HT-29 (cell line): ENCODE data around the gene ADAMTS2. TPM values are rescaled to one million over a fixed set of nuclear protein-coding genes. Genes with fewer than 3 reads are reported as not detected.

Experiments
- DNase-seq: peaks from one replicate; pipeline ENCODE4 v3.0.0-alpha.2; 2015; ENCODE audit warnings: low spot score
- total RNA-seq: library from RNA; depleted of rRNA; stranded (reverse); fragments of >200 nt; shearing (Covaris generic); gene quantifications from 2 replicates; pipeline ENCODE4 v1.2.3, GENCODE V29; 2014

The ADAMTS2 gene
- total RNA-seq, 1 experiment from 2014 or later: not detected

DNA sequence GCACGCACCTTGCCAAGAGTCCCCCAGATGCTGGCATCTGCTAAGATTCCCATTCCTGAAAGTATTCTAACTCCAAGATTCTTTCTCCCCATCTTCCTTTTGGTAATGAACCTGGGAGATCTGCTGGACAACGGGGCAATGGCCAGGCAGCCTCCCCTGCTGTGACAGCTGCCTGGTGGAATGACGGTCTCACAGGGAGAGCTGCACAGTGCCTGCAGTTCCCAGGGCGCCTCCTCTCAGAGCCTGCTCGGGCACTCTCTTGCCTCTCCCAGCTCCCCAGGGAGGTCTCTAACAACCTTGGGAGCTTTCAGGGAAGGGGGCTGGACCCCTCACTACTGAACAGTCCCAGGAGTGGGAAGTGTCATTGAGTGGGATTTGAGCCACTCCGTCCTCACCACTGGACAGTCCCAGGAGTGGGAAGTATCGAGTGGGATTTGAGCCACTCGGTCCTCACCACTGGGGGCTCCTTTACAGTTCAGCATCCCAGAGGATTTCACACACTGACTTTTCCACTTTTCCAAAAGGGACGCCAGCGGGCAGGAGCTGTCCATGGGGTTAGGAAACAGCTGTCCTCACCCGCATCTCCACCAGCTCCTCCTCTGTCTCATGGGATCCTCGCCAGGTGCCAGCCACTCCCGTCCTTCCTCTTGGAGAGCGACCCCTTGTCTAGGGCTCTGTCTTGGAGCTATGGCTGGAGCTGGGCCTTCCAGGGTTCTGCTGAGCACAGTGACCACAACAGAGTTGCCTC, 65.7 kb downstream of the ADAMTS2 start:
- no peak for DNase-seq

- DNase-seq: no peak
Measured at GRCh38 chr5:179278546-179278945, 66.7 kb downstream of the ADAMTS2 start.

DNA sequence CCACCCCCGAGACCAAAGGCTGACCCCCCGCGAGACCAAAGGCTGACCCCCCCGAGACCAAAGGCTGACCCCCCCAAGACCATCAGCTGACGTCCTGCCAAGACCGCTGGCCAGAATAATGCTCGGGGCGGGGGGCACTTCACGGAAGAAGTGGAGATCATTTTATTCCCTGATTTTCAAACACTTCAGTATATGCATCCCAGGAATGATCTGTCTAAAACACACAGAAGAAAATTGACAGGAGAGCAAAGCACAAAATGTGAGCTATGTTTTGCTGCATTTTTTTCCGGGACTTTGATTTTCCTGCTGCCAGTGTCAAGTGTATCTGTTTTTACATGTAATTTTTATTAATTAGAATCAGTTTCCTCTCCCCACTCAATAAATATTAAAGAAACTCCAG, 67.1 kb downstream of the ADAMTS2 start:
- DNase-seq: no peak

DNA sequence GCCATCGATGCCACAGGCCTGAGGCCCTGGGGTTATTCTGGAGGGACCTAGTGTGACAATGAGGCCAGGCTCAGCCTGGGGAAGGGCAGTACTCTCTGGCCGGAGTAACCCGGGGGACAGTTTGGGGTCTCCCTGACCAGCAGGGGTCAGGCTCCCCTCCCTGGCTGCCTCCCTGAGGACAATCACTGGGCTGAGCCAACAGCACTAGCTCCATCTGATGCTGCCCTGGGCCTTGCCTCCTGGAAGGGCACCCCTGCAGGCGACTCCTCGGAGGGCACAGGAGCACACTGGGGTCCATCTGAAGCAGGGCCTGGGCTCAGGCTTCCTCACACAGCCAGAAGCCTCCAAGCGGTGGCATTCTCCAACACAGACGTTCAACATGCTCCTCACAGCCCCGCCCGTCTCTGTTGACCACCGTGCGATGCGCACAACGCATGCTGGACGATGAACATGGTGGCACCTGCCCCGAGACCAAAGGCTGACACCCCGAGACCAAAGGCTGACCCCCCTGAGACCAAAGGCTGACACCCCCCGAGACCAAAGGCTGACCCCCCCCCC, 68.3 kb downstream of the ADAMTS2 start:
- no peak for DNase-seq

GRCh38 chr5:179275941-179276837, 69.1 kb downstream of the ADAMTS2 start:
- no peak for DNase-seq

- DNase-seq: no peak
Measured at GRCh38 chr5:179275381-179275878, 69.8 kb downstream of the ADAMTS2 start.

DNA sequence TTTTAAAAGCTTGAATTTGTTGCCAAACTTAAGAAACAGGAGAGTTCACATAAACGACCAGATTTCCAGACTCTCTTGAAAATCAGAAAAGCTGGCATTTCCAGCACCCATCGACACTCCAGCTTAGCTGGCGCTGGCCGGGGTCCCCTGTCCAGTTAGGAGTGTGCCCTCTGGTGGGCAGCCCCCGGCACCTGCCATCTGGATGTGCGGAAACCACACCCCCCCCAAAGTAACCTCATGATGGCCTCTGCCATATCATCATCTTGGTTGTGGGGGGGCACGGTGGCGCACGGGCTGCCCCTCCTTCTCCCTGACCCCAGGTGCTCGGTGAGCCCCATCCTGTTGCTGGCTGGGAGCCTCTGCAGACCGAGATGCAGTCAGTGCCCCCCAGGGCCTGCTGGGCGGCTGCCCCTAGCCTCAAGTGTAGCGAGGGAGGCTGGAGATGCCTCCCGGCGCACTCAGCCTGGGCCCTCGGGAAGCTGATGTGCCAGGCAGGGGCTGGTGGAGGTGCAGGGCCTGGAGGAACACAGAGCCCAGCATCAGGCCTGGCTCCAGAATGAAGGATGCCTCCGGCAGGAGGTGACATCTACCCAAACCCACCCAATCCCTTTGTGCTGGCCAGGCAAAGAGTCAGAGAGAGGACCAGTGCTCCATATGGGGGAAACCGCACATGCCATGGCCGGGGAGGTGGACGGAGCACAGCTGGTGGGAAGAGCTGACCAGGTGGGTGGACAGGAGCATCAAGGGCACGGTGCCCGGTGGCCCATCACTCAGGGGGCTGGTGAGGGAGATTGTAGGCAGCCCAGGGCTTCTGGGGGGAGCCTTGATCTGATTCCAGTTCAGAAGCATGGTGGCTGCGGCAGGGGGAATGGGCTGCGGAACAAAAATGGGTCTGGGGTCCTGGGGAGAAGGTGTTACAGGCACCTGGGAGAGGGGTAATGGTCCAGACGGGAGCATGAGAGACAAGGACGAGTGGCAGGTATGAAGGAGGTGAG, 70.6 kb downstream of the ADAMTS2 start:
- DNase-seq: no peak

DNA sequence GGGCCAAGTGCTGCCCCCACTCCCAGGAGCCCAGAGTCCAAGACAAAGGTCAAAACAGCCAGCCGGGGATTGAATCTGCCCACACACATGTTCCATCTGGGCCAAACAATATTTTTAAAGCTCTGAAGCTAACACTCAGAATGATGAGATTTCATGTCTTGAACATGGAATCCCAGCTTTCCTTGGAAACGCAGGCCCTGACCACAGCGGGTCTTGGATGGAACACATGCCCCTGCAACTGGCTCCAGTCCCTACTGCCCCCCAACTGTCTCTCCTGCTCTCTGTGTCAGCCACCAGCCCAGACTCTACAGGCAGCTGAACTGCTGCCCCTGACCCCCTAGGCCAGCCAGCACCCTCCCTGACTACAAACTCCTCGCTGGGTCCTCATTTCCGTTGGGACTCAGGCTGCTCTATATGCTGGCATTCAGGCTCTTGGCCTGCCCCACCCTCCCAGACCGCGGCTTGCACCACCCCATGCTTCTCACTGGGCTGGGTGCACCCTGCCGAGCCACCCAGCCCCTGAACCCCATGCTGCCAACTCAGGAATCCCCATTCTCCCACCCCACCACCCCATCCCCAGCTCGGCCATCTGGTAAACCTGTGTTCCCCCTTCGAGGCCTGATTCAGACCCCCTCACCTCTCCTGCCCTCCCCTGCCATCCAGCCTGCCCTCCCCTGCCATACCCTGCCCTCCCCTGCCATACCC, 71.7 kb downstream of the ADAMTS2 start:
- DNase-seq: no peak

DNA sequence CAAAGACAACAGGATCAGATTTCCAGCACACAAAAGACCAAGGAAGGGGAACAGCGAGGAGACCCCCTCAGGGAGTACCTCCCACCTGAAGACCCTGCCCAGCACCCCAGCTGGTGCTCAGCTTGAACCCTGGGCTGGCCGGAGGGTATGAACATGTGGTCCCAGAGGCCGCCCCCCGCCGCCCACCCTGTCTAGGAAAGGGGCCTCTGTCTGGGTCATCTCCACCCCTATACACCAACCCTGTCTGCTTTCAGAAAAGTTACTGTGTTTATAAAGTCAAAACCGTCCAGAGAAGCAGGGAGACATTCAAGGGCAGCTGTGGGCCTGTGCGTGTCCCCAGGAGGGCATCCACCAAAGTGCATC, 72.2 kb downstream of the ADAMTS2 start:
- no peak for DNase-seq

GRCh38 chr5:179272326-179273072, 72.8 kb downstream of the ADAMTS2 start:
- no peak for DNase-seq

DNA sequence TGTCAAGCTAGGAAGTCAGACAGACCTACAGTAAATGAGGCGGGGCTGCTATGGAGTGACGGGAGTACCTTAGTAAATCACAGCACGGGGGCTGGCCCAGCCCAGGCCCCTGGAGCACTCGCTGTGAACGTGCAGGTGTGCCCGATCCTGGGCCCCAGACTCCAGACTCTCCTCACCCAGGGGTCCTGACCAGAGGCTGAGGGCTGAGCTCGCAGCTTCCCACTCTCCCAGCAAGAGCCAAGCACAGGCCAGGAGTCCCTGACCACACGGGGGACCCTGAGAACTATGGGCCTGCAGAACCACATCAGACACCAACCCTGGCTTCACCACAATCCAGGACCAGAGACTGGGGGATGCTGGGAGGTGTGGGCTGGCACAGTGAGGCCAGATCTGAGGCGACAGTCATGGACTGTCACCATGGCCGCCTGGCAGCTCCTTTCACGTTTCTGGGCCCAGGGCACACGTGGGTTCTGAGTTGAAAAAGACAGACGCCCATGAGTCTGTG, 73.4 kb downstream of the ADAMTS2 start:
- no peak for DNase-seq

DNA sequence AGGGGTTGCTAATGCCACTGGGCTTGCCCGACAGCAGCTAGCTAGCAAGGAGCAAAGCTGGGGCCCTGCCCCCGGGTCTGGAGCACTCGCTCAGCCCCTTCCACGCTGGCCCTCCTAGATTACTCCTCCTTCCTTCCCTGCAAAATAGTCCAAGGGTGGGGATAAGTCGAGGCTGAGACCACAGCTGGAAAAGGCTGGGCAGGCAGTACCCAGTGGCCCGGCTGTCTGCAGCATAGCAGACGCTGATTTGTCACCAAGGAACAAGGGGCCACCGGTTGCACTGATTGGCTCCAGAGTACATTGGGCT, 73.9 kb downstream of the ADAMTS2 start:
- DNase-seq: no peak

- DNase-seq: no peak
Measured at GRCh38 chr5:179270581-179271427, 74.5 kb downstream of the ADAMTS2 start.

GRCh38 chr5:179269781-179270543, 75.3 kb downstream of the ADAMTS2 start:
- no peak for DNase-seq

DNA sequence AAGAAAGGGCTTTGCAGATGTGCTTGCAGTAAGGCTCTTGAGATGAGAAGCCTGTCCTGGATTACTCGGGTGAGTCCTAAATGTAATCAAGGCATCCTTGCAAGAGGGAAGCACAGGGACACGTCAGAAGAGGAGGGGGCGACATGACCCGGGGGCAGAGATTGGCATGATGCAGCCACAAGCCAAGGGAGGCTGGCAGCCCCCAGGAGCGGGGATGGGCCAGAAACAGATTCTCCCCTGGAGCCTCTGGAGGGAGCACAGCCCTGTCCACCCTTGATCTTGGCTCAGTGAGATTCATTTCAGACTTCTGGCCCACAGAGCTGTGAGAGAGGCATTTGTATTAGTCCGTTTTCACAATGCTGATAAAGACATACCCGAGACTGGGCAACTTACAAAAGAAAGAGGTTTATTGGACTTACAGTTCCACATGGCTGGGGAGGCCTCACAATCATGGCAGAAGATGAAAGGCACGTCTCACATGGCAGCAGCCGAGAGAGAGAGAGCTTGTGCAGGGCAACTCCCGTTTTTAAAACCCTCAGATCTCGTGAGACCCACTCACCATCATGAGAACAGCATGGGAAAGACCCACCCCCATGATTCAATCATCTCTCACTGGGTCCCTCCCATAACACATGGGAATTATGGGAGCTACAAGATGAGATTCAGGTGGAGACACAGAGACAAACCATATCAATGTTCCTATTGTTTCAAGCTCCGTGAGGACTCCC, 76.1 kb downstream of the ADAMTS2 start:
- DNase-seq: no peak

- DNase-seq: no peak
Measured at GRCh38 chr5:179268399-179268952, 76.8 kb downstream of the ADAMTS2 start.

DNA sequence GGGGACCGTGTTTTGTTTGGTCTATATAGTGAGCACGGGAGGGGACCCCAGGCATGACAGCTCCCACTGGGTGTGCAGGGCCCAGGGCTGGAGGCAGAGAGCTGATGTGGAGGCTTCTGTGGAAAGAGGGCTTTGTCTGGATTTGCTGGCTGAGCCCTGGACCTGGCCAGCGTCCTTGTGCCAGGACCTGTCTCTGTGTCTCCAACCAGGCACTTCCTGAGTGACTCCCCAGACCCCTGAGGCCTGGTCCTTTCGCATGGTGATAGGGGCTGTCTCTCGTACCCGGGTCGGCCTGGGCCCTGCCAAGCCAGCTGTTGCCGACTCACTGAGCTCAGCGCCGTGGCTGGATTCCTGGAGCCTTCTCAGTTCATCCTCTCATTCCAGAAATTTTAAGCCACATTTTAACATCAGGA, 77.6 kb downstream of the ADAMTS2 start:
- DNase-seq: no peak
